Stimulated activated CD8-positive, alpha-beta memory T cell treated with anti-CD3 and anti-CD28 coated beads, Interleukin-15, amount 100 ng/mL, for 1 hour (primary cell): ENCODE data around the gene FASTKD1.
"Not testable (repeated sequence)": the region's sequence is repeated elsewhere in the genome, so short reads cannot be mapped to it uniquely, and the experiment has no call there.

Source experiments
- DNase-seq: peaks from one replicate; pipeline ENCODE4 v3.0.0-alpha.2; 2020; ENCODE audit warnings: low read depth

FASTKD1 gene

GRCh38 chr2:169571571-169571970, 2.1 kb downstream of the FASTKD1 start:
- DNase-seq = no peak

GRCh38 chr2:169570752-169571151, 2.9 kb downstream of the FASTKD1 start:
- not testable (repeated sequence) for DNase-seq

DNA sequence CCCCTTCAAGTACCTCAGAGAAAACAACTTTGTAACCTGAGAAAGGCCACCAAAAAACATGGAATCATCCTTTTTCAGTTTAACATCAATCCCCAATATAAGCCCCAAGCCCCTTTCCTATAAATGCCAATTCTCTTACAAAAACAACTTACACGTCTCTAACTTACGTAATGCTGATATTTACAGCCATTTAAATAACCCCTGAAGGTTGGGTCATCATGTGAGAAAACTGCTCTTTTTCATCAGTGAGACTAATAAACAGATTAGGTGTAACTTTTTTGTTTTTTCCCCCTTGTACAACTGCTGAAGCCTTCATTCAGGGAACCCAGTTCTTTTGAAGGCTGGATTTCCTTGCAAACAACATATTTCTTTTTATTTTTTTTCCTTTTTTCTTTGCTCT, 3.7 kb downstream of the FASTKD1 start:
- DNase-seq = no peak

GRCh38 chr2:169565686-169566085, 8.0 kb downstream of the FASTKD1 start:
- DNase-seq = no peak

DNA sequence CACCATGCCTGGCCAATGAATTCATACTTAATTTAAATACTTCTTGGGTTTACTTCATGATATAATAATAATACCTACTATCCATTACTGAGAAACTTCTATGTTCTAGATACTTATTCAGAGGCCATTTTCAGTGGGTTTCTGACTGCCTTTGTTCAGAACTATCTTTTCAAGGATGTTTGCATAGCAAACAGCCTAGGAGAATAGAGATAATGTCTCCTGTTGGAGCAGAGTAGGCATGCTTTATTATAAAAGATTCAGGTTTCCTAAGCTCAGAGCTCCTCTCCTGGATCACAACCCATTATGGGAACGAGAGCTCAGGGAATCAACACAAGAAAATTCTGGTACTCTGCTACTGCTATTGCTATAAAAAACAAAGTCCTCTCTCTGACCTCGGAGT, 11.1 kb downstream of the FASTKD1 start:
- DNase-seq = no peak

DNA sequence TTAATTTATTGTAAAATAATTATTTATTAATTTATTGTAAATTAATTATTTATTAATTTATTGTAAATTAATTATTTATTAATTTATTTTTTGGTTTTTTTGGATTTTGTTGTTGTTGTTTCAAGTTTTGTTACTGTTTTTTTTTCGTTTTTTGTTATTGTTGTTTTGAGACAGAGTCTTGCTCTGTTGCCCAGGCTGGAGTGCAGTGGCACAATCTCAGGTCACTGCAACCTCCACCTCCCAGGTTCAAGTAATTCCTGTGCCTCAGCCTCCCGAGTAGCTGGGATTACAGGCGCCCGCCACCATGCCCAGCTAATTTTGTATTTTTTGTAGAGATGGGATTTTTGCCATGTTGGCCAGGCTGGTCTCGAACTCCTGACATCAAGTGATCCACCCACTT, 11.6 kb downstream of the FASTKD1 start:
- DNase-seq = not testable (repeated sequence)

- no peak for DNase-seq
Measured at GRCh38 chr2:169561364-169561763, 12.3 kb downstream of the FASTKD1 start.

DNA sequence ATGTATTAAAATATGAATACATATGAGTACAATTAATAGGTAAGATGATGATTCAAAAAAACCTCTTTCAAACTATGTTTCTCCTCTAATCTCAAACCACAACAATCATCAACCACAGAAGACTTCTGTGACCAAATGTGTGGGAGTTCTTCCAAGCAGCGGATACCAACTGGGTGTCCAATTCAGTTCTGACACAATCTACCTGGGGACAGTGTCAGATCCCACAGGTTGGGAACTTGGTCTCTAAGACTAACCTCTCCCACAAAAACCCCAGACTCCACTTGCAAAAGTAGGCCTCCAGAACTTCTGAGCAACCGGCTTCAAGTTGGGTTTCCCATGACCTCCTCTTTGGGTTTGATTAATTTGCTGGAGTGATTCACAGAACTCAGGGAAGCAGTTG, 26.9 kb downstream of the FASTKD1 start:
- no peak for DNase-seq

DNA sequence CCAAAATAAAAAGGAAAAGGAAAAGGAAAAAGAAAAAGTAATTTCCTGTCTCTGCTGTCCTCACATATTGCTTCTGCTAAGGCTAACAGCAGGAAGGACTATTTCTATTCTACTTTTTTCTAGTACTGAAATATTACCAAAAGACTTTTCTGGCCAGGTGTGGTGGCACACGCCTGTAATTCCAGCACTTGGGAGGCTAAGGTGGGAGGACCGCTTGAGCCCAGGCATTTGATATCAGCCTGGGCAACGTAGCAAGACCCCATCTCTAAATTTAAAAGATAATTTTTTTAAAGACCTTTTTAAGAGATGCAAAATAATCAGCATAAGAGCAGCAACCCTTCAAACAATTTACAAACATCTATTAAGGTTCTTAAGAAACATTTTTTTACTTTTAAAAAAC, 31.2 kb downstream of the FASTKD1 start:
- no peak for DNase-seq

GRCh38 chr2:169540146-169540545, 33.5 kb downstream of the FASTKD1 start:
- no peak for DNase-seq

DNA sequence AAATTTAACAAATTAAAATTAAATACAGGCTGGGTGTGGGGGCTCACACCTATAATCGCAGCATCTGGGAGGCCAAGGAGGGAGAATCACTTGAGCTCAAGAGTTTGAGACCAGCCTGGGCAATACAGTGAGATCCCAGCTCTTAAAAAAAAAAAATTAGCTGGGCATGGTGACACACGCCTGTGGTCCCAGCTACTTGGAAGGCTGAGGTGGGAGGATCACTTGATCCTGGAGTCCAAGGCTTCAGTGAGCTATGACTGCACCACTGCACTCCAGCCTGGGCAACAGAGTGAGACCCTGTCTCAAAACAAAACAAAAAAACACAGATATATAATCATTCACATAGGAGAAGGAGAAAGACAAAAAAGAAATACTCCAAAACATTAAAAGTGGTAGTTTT, 34.2 kb downstream of the FASTKD1 start:
- not testable (repeated sequence) for DNase-seq

DNA sequence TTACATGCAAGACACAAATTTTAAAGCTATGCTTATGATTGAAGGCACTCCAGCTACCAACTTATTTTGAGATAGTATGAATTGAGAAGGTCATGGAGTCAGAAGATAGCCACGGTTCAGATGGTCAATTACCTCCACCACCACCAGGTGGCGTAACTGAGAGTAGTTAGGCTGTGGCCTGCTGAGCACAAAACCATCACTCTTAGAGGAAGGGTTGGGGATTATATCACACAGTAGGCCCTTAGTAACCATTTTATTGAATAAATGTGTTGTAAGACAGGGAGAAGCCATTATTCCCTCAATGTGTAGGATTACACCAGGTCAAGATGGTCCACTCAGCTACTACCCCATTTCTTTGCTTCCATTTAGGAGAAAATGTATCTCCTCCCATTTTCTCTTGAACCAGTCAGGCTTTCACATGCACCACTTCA, 45.4 kb downstream of the FASTKD1 start:
- peak; percentile 66 for DNase-seq

- no peak for DNase-seq
Measured at GRCh38 chr2:169526451-169526850, 47.2 kb downstream of the FASTKD1 start.

DNA sequence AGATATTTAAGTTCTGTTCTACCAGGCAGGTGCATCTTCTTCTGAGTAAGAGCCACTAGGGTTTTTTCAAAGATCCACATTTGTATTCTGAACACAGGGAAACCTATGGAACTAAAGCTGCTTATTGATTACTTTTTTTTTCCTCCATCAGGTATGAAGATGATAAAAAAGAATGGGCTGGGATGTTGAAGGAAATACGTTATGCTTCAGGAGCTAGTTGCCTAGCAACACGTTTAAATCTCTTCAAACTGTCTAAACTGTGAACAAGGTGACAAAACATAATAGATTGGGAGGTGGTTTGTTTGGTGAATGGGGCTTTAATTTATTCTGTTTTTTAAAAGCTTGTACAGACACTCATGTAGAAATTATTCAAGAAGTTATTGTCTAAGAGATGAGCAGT, 48.2 kb downstream of the FASTKD1 start:
- DNase-seq = no peak

DNA sequence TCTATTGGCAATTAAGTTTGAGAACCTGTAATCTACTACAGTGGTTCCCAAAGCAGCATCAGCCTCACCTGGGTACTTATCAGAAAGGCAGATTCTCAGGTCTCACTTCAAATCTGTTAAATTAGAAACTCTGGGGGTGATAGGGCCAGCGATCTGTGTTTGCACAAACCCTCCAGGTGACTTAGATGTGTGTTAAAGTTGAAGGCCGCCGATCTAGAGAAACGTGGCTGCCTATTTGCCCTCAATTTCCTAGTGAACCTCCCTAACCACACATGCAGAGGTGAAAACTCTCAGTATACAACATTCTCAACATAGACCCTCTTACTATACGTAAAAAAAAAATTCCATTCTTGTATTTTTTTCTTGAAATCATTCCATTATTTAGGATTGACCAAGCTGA, 50.0 kb downstream of the FASTKD1 start:
- no peak for DNase-seq

GRCh38 chr2:169520896-169521295, 52.8 kb downstream of the FASTKD1 start:
- DNase-seq = no peak

GRCh38 chr2:169516488-169516995, 57.1 kb downstream of the FASTKD1 start:
- DNase-seq = not testable (repeated sequence)

DNA sequence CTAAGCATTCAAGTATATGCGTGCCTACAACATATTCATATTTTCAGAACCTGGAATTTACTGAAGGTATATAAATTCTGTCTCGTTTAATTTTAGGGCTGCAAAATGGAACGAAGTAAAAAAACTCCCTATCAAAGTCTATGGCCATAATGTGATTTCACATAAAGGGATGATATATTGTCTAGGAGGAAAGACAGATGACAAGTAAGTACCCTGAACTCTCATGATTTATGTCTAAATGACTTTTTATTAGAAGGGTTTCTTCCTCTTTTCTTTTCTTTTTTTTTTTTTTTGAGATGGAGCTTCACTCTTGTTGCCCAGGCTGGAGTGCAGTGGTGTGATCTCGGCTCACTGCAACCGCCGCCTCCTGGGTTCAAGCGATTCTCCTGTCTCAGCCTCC, 58.9 kb downstream of the FASTKD1 start:
- not testable (repeated sequence) for DNase-seq

GRCh38 chr2:169513926-169514325, 59.7 kb downstream of the FASTKD1 start:
- DNase-seq = no peak

DNA sequence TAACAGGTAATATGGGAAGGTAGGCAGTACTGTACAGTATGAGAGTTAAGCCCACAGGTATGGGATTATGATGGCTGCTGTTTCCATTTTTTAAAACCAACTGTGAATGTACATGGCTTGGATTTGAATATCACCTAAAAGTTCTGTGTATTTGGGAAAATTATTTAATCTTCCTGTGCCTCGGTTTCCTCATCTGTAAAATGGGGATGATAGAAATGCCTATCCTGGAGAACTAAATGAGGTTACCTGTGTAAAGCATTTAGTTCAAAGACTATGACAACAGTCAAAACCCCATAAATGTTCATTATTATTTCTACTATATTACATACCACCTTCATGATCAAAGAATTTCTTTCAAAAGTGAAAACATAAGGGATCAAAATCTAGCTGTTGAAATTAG, 60.6 kb downstream of the FASTKD1 start:
- no peak for DNase-seq

GRCh38 chr2:169512525-169512924, 61.1 kb downstream of the FASTKD1 start:
- no peak for DNase-seq

DNA sequence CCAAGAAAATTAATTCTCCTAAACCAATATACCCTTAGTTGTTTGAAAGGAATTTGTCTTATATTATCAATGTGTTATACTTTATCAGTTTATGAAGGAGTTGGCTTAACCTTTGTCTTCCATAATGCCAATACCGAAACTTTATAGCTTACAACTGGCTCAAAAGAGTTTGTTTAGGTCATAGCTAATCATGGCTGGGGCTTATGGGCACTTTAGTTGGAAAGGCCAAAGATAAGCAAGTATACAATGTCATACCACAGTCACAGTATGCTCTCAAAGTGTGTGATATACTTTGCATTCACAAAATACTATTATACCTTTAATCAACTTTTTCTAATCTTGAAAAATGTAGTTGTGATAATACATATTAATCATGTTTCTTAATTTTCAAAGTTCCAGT, 61.8 kb downstream of the FASTKD1 start:
- DNase-seq = no peak

DNA sequence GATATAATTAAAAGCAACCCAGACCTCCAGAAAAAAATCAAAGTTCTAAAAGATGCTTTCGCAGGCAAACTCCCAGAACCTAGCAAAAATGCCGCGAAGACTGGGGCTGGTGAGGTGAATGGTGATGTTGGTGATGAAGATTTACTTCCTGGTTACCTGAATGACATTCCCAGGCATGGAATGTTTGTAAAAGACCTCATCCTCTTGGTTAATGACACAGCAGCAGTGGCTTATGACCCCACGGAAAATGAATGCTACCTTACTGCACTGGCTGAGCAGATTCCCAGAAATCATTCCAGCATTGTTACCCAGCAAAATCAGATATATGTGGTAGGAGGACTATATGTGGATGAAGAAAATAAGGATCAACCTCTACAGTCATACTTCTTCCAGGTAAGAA, 63.2 kb downstream of the FASTKD1 start:
- no peak for DNase-seq

DNA sequence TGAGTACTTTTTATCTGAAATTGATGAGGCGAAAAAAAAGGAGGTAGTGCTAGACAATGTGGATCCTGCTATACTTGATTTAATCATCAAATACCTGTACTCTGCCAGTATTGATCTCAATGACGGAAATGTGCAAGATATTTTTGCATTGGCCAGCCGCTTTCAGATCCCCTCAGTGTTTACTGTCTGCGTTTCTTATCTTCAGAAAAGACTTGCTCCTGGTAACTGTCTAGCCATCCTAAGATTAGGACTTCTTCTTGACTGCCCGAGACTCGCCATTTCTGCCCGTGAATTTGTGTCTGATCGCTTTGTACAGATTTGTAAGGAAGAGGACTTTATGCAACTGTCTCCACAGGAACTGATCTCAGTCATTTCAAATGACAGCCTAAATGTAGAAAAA, 63.7 kb downstream of the FASTKD1 start:
- no peak for DNase-seq
